Activated CD8-positive, alpha-beta memory T cell treated with anti-CD3 and anti-CD28 coated beads, Interleukin-2, amount 50 U/mL, for 24 hours (primary cell): ENCODE measurements around the gene MYPN.
"Not testable (repeated sequence)": the region's sequence is repeated elsewhere in the genome, so short reads cannot be mapped to it uniquely, and the experiment has no call there.

Experiments used
- DNase-seq: peaks from one replicate; pipeline ENCODE4 v3.0.0-alpha.2; 2020; ENCODE audit errors: extremely low read depth

The MYPN gene, protein sequence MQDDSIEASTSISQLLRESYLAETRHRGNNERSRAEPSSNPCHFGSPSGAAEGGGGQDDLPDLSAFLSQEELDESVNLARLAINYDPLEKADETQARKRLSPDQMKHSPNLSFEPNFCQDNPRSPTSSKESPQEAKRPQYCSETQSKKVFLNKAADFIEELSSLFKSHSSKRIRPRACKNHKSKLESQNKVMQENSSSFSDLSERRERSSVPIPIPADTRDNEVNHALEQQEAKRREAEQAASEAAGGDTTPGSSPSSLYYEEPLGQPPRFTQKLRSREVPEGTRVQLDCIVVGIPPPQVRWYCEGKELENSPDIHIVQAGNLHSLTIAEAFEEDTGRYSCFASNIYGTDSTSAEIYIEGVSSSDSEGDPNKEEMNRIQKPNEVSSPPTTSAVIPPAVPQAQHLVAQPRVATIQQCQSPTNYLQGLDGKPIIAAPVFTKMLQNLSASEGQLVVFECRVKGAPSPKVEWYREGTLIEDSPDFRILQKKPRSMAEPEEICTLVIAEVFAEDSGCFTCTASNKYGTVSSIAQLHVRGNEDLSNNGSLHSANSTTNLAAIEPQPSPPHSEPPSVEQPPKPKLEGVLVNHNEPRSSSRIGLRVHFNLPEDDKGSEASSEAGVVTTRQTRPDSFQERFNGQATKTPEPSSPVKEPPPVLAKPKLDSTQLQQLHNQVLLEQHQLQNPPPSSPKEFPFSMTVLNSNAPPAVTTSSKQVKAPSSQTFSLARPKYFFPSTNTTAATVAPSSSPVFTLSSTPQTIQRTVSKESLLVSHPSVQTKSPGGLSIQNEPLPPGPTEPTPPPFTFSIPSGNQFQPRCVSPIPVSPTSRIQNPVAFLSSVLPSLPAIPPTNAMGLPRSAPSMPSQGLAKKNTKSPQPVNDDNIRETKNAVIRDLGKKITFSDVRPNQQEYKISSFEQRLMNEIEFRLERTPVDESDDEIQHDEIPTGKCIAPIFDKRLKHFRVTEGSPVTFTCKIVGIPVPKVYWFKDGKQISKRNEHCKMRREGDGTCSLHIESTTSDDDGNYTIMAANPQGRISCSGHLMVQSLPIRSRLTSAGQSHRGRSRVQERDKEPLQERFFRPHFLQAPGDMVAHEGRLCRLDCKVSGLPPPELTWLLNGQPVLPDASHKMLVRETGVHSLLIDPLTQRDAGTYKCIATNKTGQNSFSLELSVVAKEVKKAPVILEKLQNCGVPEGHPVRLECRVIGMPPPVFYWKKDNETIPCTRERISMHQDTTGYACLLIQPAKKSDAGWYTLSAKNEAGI (N-terminal part only)

DNA sequence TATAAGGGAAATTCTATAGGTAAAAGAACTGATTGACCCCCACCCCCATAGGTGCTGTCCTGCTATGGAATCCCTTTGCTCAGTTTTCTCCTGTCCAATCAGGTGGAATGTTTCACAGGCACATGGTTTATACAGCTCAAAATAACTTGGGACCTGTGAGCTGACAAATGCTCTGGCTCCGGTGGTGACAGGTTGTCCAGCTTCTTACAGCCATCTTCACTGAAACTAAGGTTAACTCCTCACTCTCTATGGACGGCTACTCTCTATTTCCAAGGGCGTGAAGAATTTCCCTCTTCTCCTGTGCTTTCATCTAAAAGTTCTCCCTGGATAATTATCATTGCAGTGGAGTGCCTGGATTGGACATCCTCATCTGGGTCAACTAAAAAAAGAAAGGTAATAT is at the start of gene MYPN:
MYPN (plus strand) TSS at position 158 of the 400 bp plus-strand sequence. CDS start 11,951 bp downstream, outside the sequence.
- no peak for DNase-seq

DNA sequence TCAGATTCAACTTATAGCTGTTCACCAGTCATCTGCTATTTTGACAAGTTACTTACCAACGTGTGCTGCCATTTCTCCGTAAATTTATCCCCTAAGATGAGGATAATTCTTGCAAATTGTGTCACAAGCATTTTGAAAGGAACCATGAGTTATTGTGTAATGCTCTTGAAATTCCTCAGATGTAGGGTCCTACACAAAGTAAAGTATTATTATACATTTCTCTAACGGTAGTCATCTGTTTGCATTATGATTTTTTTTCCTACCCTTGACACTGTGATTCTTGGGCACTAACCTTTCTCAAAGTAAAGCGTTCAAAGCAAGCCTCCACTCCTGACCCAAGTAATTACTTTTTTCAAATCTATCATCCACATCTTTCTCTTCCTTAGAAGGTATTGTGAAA is 42.3 kb upstream of the MYPN start:
- DNase-seq = no peak

DNA sequence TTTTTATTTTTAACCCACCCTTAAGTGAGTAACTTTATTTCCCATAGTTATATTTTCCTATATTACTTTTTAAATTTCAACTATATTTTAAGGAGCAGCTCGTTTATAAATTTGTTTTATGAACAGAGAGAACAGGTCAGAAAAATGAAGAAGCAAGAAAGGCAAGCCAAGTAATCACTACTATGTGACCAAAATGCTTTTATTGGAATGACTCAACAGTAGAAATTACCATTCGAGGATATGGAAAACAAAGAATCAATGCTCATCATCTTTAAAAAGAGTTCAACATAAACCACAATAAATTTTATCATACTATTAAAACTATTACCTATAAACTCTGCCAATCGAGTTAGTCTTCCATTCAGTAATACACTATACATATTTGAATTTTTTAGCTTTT is 41.8 kb upstream of the MYPN start:
- no peak for DNase-seq

DNA sequence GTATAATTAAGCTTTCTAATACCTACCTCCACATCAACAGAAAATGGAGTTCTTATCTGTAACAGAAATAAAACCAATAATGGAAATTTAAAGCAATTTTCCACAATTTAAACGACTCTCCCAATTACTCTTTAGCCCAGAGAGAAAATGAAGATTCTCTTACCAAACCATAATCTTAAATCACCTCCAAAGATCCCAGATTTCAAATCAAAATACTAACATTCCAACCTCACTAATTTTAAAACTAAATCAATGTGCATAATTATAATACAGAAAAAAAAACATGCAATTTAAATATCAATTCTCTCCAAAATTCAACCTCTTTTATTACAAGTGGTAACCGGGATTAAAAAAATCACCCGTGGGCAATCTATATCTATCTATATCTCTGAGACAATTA is 35.7 kb upstream of the MYPN start:
- DNase-seq = no peak

DNA sequence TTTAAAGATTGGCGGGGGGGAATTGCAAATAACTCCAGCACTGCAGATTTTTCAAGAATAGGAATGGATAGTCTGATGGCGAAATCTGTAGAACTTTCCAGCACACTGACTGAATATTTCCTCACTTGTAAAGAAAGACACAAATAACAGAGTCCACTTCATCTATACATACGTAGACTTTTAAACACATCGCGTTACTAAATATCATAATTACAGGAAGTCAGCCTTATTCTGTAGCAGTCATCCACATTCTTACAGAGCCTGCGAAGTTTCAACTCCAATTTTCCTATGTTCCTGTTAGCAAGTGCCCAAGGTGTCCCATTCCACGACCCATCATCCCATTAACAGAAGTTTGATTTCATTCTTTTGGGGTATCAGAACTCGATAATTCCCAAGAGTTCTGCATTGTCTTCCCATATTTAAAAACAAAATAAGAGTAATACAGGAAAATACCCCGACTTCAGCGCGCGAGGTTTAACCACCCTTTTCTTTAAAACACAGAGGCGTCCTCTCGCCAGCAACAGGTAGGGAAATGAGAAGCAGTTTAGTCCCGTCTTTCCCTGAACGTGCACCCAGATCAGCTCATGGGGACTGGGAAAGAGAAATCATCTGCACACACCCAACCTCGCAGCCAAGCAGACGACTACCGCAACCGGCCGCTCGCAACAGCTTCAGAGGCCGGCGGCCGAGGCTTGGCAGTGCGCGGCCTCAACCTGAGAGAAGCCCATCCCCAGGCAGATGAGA is 35.1 kb upstream of the MYPN start:
- DNase-seq = no peak

DNA sequence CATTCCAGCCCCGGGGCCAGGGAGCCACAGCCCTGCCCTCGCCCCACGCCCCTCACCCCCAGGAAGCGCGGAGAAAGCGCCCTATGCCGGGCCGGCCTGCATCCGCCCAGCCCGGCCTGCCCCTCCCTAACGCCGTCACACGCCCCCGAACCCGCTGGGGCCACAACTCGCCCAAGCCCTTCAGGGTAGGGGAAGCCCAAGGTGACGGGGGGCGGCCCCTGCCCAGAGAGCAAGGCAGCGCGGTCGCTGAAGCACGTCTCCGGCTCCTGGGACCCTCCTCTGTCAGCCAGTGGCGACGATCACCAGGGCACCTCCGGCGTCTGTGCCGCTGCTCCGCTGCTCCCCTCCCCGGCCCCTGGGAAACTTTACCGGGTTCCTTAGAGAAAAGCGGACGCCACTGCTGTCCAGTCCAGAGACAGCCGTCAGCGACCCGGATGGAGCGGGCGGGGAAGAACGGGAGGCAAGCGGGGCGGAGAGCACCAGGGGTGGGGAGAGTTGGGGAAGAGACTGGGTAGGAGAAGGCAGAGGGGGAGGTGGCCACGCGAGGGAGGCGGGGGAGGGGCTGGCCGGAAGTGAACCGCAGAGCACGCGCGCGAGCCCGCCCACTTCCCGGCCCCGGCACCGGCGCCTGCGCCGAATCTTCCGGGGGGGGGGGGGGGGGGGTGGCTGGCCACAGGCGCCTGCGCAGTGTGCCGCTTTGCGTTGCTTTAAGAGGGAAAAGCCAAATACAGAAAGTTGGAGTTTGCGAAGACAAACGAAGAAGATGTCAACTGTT is 34.3 kb upstream of the MYPN start, which contains the start of gene HERC4:
HERC4 (minus strand) TSS at position 509 of the 775 bp plus-strand sequence. CDS start 2,175 bp downstream, outside the sequence.
- DNase-seq = peak; percentile 68

DNA sequence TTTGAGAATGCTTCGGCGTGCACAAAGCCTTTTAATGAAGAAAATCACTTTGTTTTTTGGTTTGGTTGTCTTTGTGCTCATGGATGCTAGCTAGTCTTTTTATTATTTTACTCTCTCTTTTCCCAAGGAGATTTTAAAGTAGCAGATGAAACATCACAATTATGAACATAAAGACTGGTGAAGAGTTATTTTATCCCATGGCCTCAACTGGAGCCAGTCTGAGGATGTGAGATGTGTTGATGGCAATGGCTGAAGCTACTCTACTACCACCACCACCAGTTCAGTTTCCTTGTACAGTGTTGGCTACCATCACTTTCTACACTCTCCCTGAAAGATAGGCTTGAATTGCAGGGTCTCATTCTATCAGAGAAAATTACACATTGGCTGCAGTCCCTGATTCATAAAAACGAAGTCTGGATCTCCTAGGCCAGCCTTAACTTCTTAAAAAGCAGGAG is 33.7 kb upstream of the MYPN start:
- no peak for DNase-seq

DNA sequence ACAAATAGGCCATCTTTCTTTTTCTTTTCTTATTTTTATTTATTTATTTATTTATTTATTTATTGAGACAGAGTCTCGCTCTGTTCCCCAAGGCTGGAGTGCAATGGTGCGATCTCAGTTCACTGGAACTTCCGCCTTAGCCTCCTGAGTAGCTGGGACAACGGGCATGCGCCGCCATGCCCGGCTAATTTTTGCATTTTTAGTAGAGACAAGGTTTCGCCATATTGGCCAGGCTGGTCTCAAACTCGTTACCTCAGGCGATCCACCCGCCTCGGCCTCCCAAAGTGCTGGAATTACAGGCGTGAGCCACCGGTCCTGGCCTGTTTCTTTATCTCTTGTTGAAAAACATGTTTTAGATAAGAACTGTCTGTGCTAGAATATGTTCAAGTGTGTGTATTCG is 33.2 kb upstream of the MYPN start:
- not testable (repeated sequence) for DNase-seq

DNA sequence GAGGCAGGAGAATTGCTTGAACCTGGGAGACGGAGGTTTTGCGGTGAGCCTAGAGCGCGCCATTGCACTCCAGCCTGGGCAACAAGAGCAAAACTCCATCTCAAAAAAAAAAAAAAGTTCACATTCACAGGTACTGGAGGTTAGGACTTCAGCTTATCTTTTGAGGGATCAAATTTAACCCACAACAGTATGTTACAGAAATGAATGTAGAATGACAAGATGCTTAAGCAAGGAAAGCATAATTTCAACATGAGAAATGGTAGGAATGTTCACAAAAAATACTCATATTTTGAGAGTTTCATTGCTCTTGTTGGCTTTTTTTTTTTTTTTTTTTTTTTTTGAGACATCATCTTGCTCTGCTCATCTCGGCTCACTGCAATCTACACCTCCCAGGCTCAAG is 32.3 kb upstream of the MYPN start:
- no peak for DNase-seq

DNA sequence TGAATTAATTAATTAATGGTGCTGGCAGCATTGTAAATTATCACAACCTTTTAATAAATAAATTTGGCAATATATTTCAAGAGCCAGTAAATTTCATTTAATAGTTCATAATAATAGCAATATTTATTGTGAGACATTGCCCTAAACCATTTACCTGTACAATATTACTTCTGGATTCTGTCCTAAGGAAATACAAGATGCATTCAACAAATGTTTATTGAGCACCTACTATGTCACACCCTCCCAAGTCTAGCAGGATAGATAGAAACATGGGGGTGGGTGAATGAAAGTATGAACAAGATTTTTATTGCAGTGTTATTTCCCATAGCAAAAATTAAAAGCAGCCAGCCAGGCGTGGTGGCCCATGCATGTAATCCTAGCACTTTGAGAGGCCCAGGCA is 29.9 kb upstream of the MYPN start:
- DNase-seq = no peak

DNA sequence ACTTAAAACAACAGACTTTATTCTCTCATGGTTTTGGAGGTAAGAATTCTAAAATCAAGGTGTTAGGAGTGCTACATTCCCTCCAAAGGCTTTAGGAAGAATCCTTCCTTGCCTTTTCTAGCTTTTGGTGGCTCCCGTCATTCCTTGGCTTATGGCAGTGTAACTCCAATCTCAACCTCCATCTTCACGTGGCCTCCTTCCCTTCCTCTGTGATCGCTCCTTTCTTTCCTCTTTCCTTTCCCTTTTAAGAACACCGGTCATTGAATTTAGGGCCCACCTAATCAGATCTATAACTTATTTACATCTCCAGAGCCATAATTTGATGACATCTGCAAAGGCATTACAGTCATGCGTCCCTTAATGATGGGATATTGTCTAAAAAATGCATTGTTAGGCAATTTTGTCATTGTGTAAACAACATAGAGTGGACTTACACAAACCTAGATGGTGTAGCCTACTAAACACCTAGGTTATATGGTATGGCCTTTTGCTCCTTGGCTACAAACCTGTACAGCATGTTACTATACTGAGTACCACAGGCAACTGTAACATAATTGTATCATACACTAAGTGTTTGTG is 28.3 kb upstream of the MYPN start:
- DNase-seq = no peak

DNA sequence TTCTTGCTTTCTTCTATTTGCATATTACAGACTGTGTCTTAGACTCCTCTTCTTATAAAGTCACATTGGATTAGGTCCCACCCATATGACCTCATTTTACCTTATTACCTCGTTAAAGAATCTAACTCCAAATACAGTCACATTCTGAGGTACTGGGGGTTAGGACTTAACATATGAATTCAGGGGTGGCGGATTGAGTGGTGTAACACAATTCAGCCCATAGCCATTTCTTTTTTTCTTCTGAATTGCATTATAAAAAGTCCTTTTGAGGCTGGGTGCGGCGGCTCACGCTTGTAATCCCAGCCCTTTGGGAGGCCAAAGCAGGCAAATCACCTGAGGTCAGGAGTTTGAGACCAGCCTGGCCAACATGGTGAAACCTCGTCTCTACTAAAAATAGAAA is 27.4 kb upstream of the MYPN start:
- DNase-seq = no peak

DNA sequence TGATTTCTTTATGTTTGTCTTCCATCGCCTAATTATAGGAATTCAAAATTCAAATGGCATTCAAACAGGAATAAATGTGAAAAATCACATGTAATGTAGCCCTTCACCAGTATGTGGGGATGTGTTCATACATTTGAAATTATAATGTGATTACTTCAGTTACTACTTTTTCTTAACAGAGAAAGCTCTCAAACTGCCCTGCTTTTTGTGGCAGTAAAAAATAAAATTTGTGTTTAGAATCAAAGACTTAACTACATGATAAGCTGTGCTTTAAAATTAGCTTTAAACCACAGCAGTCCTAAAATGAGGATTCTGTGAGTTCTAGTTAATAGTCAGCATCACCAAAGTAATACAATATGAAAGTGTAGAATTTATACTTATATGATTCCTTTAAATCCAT is 26.4 kb upstream of the MYPN start:
- no peak for DNase-seq

DNA sequence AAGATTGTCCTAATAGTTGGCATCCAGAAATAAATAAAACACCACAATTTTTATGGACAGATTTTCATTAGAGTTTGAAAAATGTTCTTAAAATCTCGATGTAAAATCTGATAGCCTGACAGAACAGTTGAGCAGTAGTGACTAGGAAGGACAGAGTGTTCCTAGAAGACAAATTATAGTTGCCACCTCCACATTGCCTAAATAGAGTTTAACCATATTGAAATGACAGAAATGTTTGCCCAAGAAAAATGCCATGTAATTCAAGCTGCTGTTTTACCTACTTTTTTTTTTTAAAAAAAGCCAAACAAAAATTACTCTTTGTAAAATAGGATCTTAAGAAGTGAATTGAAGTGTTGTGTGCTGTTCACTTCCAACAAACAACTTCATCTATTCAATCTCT is 25.3 kb upstream of the MYPN start:
- no peak for DNase-seq

DNA sequence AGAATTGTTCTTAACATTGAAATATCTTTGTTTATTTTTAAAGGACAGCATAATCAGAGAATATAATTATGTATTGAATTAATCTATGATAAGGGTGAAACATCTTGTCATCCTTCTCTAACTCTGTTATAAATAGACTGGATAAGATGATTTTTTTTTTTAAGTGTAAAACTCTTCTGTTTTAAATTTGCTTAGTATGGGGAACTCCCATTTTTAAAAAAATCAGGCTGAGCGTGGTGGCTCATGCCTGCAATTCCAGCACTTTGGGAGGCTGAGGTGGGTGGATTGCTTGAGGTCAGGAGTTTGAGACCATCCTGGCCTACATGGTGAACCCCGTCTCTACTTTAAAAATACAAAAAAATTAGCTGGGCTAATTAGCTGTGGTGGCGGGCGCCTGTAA is 24.8 kb upstream of the MYPN start:
- no peak for DNase-seq

DNA sequence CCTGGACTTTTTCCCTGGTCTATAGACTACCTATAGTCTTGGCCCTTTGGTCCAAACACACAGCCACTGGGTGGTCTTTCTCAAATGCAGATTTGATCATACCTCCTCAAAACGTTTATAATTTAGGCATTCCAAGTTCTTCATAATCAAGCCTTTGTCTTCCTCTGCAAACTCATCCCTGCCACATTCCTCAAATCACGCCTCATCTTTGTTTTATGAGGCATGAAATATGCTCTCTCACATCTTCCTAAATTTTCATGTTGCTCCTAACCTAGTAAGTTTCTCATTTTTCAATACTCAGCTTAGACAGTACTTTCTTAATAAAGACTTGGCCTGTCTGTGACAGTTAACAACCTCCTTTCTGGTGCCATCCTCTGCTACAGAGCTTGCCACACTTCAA is 23.3 kb upstream of the MYPN start:
- DNase-seq = no peak

DNA sequence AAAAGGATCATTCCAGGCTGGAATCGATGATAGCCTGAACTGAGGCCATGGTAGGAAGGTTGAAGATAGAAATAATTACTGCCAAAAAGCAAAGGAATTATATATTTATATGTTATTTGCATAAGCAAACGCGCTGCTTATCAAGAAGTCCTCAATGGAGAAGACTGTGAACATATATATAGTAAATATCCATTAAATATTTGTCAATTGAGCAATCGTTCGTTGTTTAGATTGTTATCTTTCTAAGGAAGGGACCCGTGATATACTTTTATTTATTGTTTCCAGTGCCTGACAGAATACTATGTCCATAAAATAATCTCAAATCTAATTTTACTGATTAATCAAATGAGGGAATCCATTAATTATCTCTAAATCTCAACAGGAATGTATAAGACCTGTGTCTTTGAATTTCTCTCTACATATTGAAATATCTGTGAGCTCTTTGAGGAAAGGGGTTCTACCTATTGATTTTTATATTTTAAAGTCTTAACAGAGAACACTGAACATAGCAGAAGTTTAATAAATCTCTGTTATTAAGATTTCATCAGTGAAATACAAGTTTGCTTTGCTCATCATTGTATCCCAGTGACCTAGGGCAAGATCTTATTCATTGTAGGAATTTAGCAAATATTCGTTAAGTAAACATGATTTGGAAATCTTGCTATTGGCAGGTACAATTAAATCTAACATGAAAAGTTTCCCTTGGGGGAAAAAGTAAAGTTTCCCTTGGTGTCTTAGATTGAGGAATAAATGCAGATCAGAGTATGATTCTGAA is 22.2 kb upstream of the MYPN start:
- DNase-seq = no peak

DNA sequence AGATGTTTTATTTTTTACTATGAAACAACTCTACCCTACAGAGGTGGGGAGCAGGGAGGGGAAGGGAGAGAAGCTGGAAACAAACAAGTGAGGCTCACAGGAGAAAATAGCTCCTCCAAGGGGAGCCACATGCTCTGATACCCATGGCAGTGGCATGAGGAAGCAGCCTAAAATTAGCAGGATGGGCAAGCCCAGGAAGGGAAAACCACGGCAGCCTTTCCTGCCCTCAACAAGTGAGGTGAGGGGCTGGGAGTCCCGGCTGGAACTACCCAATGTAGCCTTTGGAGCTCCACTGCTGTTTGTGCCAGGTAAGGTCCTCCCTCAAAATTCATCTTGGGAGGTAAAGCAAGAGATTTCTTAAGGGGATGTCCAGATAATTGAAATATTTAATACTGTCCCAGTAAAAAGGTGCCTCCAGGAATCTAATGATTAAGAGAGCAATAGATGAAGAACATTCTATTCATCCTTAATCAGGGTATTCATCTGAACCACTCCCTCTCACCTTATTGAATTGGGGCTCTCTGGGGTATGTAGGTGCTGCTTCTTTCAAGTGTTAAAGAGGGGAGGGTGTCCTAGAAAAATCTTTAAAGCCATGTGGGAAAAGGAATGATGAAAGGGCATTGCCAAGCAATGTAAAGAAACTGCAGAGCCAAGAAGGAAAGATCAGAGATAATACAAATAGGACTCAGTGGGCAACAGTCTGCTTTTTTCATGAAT is 21.4 kb upstream of the MYPN start:
- DNase-seq = no peak

DNA sequence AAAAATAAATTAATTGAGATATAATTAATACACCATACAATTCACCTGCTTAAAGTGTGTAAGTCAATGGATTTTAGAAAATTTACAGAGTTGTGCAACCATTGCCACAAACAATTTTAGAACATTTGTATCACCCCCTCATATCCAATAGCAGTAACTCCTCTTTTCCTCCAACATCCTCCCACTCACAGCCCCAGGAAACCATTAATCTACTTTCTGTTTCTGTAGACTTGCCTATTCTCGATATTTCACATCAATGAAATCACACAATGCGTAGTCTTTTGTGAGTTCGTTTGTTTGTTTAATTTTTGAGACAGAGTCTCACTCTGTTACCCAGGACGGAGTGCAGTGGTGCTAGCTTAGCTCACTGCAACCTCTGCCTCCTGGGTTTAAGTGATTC is 20.5 kb upstream of the MYPN start:
- DNase-seq = no peak
